GM12878 (cell line): ENCODE results near the gene ANO1. TPM values are rescaled to one million over a fixed set of nuclear protein-coding genes. Genes with fewer than 3 reads are reported as not detected.

Experiments used
- ATAC-seq: fragments of 200-7000 bp; cut with Tn5 transposase; 3 replicates; pipeline ENCODE4 v1.9.1; 2020; ENCODE audit warnings: mild to moderate bottlenecking, moderate library complexity
- BruUV-seq: library from RNA; stranded (reverse); fragments of 400-500 nt; replicated peaks from 2 replicates; lab custom pipeline; 2021; lab: Mats Ljungman, UMichigan
- CTCF ChIA-PET: fragments of 300-600 bp; sonication (Branson Sonifier 250); formaldehyde crosslinking; extraction: SDS; loops from one replicate; lab custom pipeline; 2021; ENCODE audit warnings: inconsistent platforms; lab: Yijun Ruan, JAX
- POLR2A ChIA-PET: fragments of 350-600 bp; formaldehyde crosslinking; extraction: SDS; loops from one replicate; lab custom pipeline; 2021; ENCODE audit warnings: inconsistent platforms; lab: Charles Lee
- RAD21 ChIA-PET: fragments of 300-600 bp; sonication (Branson Sonifier 250); formaldehyde crosslinking; loops from one replicate; lab custom pipeline; 2023; ENCODE audit warnings: antibody characterized with exemption; ENCODE audit not compliant: unreplicated experiment; lab: Charles Lee
- SMC1A ChIA-PET: fragments of 300-600 bp; sonication (Branson Sonifier 250); formaldehyde crosslinking; loops from one replicate; lab custom pipeline; 2023; ENCODE audit not compliant: unreplicated experiment, uncharacterized antibody; lab: Charles Lee
- DNase-seq: peaks from one replicate; pipeline ENCODE4 v3.0.0-alpha.2; 2011; ENCODE audit warnings: low read depth, low spot score
- FAIRE-seq: peaks from 3 replicates; lab custom pipeline; 2011; peaks lifted over from hg19 to GRCh38; lab: Jason Lieb, UNC
- H2AFZ ChIP-seq: 2 replicates; pipeline ENCODE4 v1.6.0; 2011; ENCODE audit warnings: low read depth, low read length, control low read depth; ENCODE audit not compliant: control insufficient read depth
- H3K27ac ChIP-seq: 2 replicates; pipeline ENCODE4 v1.5.1; 2011; ENCODE audit warnings: control low read depth; ENCODE audit not compliant: control insufficient read depth, insufficient read depth
- H3K27me3 ChIP-seq, 2 experiments: replicated peaks in 1 of 2; 2 replicates each; pipeline versions ENCODE4 v1.6.0 to v1.6.1; 2011; ENCODE audit warnings: low read length in 1 of 2; ENCODE audit not compliant: control insufficient read depth in 2 of 2, insufficient read depth in 2 of 2
- H3K36me3 ChIP-seq, 2 experiments: 2 replicates each; pipeline ENCODE4 v1.5.1; 2011; ENCODE audit warnings: low read length in 1 of 2; ENCODE audit not compliant: control insufficient read depth in 2 of 2, insufficient read depth in 2 of 2
- H3K4me1 ChIP-seq: 2 replicates; pipeline ENCODE4 v1.6.1; 2011; ENCODE audit warnings: mild to moderate bottlenecking, low read length, moderate library complexity, mixed read lengths; ENCODE audit not compliant: control insufficient read depth, insufficient read depth
- H3K4me2 ChIP-seq: 2 replicates; pipeline ENCODE4 v1.6.0; 2011; ENCODE audit warnings: control low read depth; ENCODE audit not compliant: control insufficient read depth, insufficient read depth
- H3K4me3 ChIP-seq: fragments of 200-600 bp; sonication (generic); 2 replicates; pipeline ENCODE4 v1.5.1; 2016
- H3K79me2 ChIP-seq: 2 replicates; pipeline ENCODE4 v1.6.0; 2011; ENCODE audit warnings: low read length; ENCODE audit not compliant: control insufficient read depth, insufficient read depth
- H3K9ac ChIP-seq: 2 replicates; pipeline ENCODE4 v1.8.0; 2011; ENCODE audit warnings: low read length, control low read depth, mixed read lengths; ENCODE audit not compliant: control insufficient read depth, insufficient read depth
- H3K9me3 ChIP-seq: replicated peaks from 3 replicates; pipeline ENCODE4 v1.5.1; 2011; ENCODE audit warnings: mild to moderate bottlenecking, low read length; ENCODE audit not compliant: control insufficient read depth, insufficient read depth
- H4K20me1 ChIP-seq: 2 replicates; pipeline ENCODE4 v1.6.0; 2011; ENCODE audit not compliant: control insufficient read depth, insufficient read depth
- RELA ChIP-seq: fragments of 450-650 bp; IDR thresholded peaks from 2 replicates; pipeline ENCODE4 v1.8.0; 2014; ENCODE audit warnings: borderline replicate concordance; ENCODE audit not compliant: partially characterized antibody
- RUNX3 ChIP-seq: IDR thresholded peaks from 2 replicates; pipeline ENCODE4 v1.6.1; 2012; ENCODE audit warnings: low read length, inconsistent platforms
- ZNF384 ChIP-seq: IDR thresholded peaks from 2 replicates; pipeline ENCODE4 v1.6.1; 2012; ENCODE audit warnings: low read depth, mild to moderate bottlenecking, low read length, improper control_type of control experiment, borderline replicate concordance
- WGBS: methylation state at CpG from one replicate; pipeline ENCODE4 v1.1.6; 2016; ENCODE audit warnings: low lambda C conversion rate; ENCODE audit not compliant: insufficient replicate concordance, insufficient coverage; ENCODE audit errors: missing lambda C conversion rate; 5-methylcytosine and 5-hydroxymethylcytosine counted together
- in situ Hi-C: fragments of 300-500 bp; cut with MboI; formaldehyde crosslinking; loops from 9 replicates; pipeline ENCODE4 v1.14.3; 2018; ENCODE audit warnings: mixed read lengths
- intact Hi-C: fragments of 100-400 bp; cut with micrococcal nuclease; formaldehyde crosslinking; loops from one replicate; pipeline ENCODE4 v1.14.2; 2022; ENCODE audit not compliant: unreplicated experiment
- polyA plus RNA-seq, 11 experiments: library from polyadenylated mRNA; depleted of rRNA in 4 of 11; unstranded in 6 of 11; stranded (reverse) in 5 of 11; fragments of >200 nt; fragmentation: Nextera tagmentation in 4 of 11; fragmentation: Illumina TruSeq in 1 of 11; extraction: Ambion mirVana in 4 of 11; extraction: Trizol in 1 of 11; gene quantifications; 1 replicate in 1 of 11; 2 replicates in 10 of 11; pipeline versions ENCODE4 v1.2.1 to v1.2.3, GENCODE V29; 2011 to 2016; ENCODE audit warnings: inconsistent platforms in 2 of 11, missing spikeins in 2 of 11, low read depth in 1 of 11
- total RNA-seq, 4 experiments: library from RNA; depleted of rRNA in 3 of 4; stranded (reverse); fragments of >200 nt in 3 of 4; fragmentation: Illumina TruSeq in 1 of 4; extraction: Trizol in 1 of 4; gene quantifications; 2 replicates each; pipeline versions ENCODE4 v1.2.1 to v1.2.3, GENCODE V29; 2013 to 2021
- TF ChIP-seq, protein P1 (sequence below): fragments of 450-650 bp; IDR thresholded peaks from 2 replicates; pipeline ENCODE4 v1.6.1; 2016; ENCODE audit warnings: mild to moderate bottlenecking

Gene ANO1
- total and polyA plus RNA-seq, 10 of the 15 experiments (the other 5 are each of a cell fraction or from before 2014, with no cell fraction given) = 0.01 to 0.38 (median 0.06) TPM; not detected in 7

DNA sequence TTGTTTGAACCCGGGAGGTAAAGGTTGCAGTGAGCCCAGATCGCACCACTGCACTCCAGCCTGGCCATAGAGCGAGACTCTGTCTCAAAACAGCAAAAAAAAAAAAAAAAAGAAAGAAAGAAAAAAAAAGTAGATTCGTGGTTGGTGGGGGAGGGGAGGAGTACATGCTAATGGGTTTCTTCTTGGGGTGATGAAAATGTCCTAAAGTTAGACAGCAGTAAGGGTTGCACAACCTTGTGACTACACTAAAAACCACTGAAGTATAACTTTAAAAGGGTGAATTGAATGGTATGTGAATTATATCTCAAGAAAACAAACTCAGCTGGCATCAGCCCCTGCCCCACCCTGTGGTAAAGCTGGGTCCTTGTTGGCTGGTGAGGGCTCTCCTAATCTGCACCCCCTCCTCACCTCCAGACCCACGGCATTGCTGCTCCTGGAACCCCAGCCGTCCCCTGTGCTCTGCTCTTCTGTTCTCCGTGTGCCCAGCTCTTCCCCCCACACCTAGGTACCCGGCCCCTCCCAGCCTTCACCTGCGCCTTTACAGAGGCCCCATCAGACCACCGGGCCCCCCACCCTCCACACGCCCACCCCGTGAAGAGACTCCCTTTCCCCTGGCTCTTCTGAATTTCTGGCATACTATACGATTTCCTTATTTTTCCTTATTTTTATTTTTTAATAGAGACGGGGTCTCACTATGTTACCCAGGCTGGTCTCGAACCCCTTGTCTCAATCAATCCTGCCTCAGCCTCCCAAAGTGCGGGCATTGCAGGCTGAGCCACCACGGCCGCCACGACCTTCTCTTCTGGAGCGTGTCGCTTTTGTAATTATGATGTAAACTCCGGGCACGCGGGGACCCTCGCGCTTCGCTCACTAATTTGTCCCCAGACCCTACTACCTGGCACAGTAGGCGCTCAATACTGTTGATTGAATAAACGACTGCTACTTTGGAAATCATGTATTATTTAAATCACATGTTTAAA is 124.1 kb downstream of the ANO1 start:
- Histone ChIP-seq H3K4me2 (peak overlapping the region; percentile 86), H3K4me3 (peak overlapping the region; percentile 82; the same call in 1 of the 2 replicates), H3K4me1 (peaks cover 12% of the 10 kb centered on the region), H3K27me3 (no peaks in the 10 kb centered on the region), H3K79me2 (peaks cover 27% of the 10 kb centered on the region), H4K20me1 (peaks cover 3% of the 10 kb centered on the region; the same call in 1 of the 2 replicates), H3K9ac (no peak overlapping the region), H3K9me3 (no peaks in the 10 kb centered on the region), H3K36me3 (peaks cover 7% of the 10 kb centered on the region in 2 experiments), H2AFZ (peak overlapping the region; percentile 88), H3K27ac (no peak overlapping the region)
- SMC1A ChIA-PET = no interaction called here
- POLR2A ChIA-PET = no interaction called here
- DNase-seq = no peak
- WGBS = 77% methylated on average over 27 of the region's 29 CpGs
- intact Hi-C loops = loop anchor here (5.0 to 10.0 kb wide), 3 partner anchors 70 to 515 kb away; partner anchors contain the start of gene PPFIA1
- BruUV-seq = no TSS peak
- CTCF ChIA-PET = interaction anchor here (0.9 kb wide), 1 partner anchor 293 kb away, joined by 3 read pairs; no protein-coding TSS in a partner anchor
- RAD21 ChIA-PET = interaction anchor here (0.6 kb wide), 1 partner anchor 1789 kb away, joined by 4 read pairs; no protein-coding TSS in a partner anchor
- no peak for ATAC-seq
- in situ Hi-C loops = no loop called here
- TF ChIP-seq RUNX3 = 0 out of 2 replicates have a peak, but pooled peaks have one; percentile 8
- no peak for TF ChIP-seq RELA
- TF ChIP-seq, protein P1, sequence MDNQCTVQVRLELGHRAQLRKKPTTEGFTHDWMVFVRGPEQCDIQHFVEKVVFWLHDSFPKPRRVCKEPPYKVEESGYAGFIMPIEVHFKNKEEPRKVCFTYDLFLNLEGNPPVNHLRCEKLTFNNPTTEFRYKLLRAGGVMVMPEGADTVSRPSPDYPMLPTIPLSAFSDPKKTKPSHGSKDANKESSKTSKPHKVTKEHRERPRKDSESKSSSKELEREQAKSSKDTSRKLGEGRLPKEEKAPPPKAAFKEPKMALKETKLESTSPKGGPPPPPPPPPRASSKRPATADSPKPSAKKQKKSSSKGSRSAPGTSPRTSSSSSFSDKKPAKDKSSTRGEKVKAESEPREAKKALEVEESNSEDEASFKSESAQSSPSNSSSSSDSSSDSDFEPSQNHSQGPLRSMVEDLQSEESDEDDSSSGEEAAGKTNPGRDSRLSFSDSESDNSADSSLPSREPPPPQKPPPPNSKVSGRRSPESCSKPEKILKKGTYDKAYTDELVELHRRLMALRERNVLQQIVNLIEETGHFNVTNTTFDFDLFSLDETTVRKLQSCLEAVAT = 0 out of 2 replicates have a peak, but pooled peaks have one; percentile 13
- TF ChIP-seq ZNF384 = peak; percentile 74
- FAIRE-seq = no peak
